ENCODE results near the gene HSD3B2. TPM values are rescaled to one million over a fixed set of nuclear protein-coding genes. Genes with fewer than 3 reads are reported as not detected.
"Not testable (repeated sequence)": the region's sequence is repeated elsewhere in the genome, so short reads cannot be mapped to it uniquely, and the experiment has no call there.

Gene HSD3B2
- polyA plus RNA-seq, 1 experiment, result not detected

- no peak for TF ChIP-seq CTCF (IDR thresholded peaks at IDR 0.05; ENCODE audit: low read depth, low read length)
- Histone ChIP-seq H3K27me3 (ENCODE audit: control insufficient read depth, insufficient read depth, low read length) (no peaks in the 10 kb centered on the region), H3K4me3 (ENCODE audit: low read depth, low read length) (no peak overlapping the region), H3K9me3 (ENCODE audit: control insufficient read depth, insufficient read depth, low read length) (no peaks in the 10 kb centered on the region), H3K27ac (ENCODE audit: low read depth, low read length) (no peak overlapping the region)
- POLR2A ChIA-PET, result no interaction called here
- DNase-seq (ENCODE audit: low read depth, low spot score), result no peak
- CTCF ChIA-PET, result no interaction called here
Observed at GRCh38 chr1:119376594-119376993, 38.4 kb upstream of the HSD3B2 start.

- CTCF ChIA-PET, result not testable (repeated sequence)
Observed at GRCh38 chr1:119377594-119377993, 37.4 kb upstream of the HSD3B2 start.

GRCh38 chr1:119379117-119379516, 35.8 kb upstream of the HSD3B2 start:
- H3K27me3 ChIP-seq (ENCODE audit: control insufficient read depth, insufficient read depth, low read length), result no peaks in the 10 kb centered on the region
- ChIA-PET POLR2A (no interaction called here), CTCF (no interaction called here)
- no peak overlapping the region for H3K4me3 ChIP-seq (ENCODE audit: low read depth, low read length)
- H3K27ac ChIP-seq (ENCODE audit: low read depth, low read length), result no peak overlapping the region
- no peak for TF ChIP-seq CTCF (IDR thresholded peaks at IDR 0.05; ENCODE audit: low read depth, low read length)
- no peaks in the 10 kb centered on the region for H3K9me3 ChIP-seq (ENCODE audit: control insufficient read depth, insufficient read depth, low read length)
- DNase-seq (ENCODE audit: low read depth, low spot score), result no peak

More at GRCh38 chr1:119377594-119377993, 37.4 kb upstream of the HSD3B2 start:
- POLR2A ChIA-PET; H3K9me3 ChIP-seq (ENCODE audit: control insufficient read depth, insufficient read depth, low read length); DNase-seq (ENCODE audit: low read depth, low spot score); H3K27ac ChIP-seq (ENCODE audit: low read depth, low read length); H3K27me3 ChIP-seq (ENCODE audit: control insufficient read depth, insufficient read depth, low read length); H3K4me3 ChIP-seq (ENCODE audit: low read depth, low read length): not testable (repeated sequence)

GRCh38 chr1:119380304-119380703, 34.6 kb upstream of the HSD3B2 start:
- CTCF ChIA-PET, result interaction anchor here (1.7 kb wide), 1 partner anchor 12 kb away, joined by 7 read pairs; the partner anchor contains the start of gene HAO2
- no peaks in the 10 kb centered on the region for H3K9me3 ChIP-seq (ENCODE audit: control insufficient read depth, insufficient read depth, low read length)
- TF ChIP-seq CTCF (IDR thresholded peaks at IDR 0.05; ENCODE audit: low read depth, low read length), result no peak
- no peak overlapping the region for H3K27ac ChIP-seq (ENCODE audit: low read depth, low read length)
- H3K27me3 ChIP-seq (ENCODE audit: control insufficient read depth, insufficient read depth, low read length), result no peaks in the 10 kb centered on the region
- POLR2A ChIA-PET, result no interaction called here
- no peak overlapping the region for H3K4me3 ChIP-seq (ENCODE audit: low read depth, low read length)
- no peak for DNase-seq (ENCODE audit: low read depth, low spot score)

- ChIA-PET POLR2A (no interaction called here), CTCF (interaction anchor here (1.7 kb wide), 1 partner anchor 13 kb away, joined by 7 read pairs; the partner anchor contains the start of gene HAO2)
- no peak for DNase-seq (ENCODE audit: low read depth, low spot score)
- no peak overlapping the region for H3K4me3 ChIP-seq (ENCODE audit: low read depth, low read length)
- no peak overlapping the region for H3K27ac ChIP-seq (ENCODE audit: low read depth, low read length)
- no peaks in the 10 kb centered on the region for H3K9me3 ChIP-seq (ENCODE audit: control insufficient read depth, insufficient read depth, low read length)
- no peak for TF ChIP-seq CTCF (IDR thresholded peaks at IDR 0.05; ENCODE audit: low read depth, low read length)
- H3K27me3 ChIP-seq (ENCODE audit: control insufficient read depth, insufficient read depth, low read length), result no peaks in the 10 kb centered on the region
Observed at GRCh38 chr1:119380983-119381662, 33.8 kb upstream of the HSD3B2 start.
